K562 (cell line): ENCODE results near the gene MAP2K3. TPM values are rescaled to one million over a fixed set of nuclear protein-coding genes. Genes with fewer than 3 reads are reported as not detected.
A peak's percentile ranks its signal among the peaks of the same experiment; 100 is the strongest.

ENCODE experiments used
- ATAC-seq: fragments of 200-7000 bp; cut with Tn5 transposase; 3 replicates; pipeline ENCODE4 v1.9.1; 2020; ENCODE audit warnings: moderate library complexity
- BruUV-seq: library from RNA; stranded (reverse); fragments of 400-500 nt; replicated peaks from 2 replicates; lab custom pipeline; 2021; lab: Mats Ljungman, UMichigan
- CTCF ChIA-PET: fragments of 300-600 bp; formaldehyde crosslinking; extraction: SDS; loops from one replicate; lab custom pipeline; 2021; ENCODE audit warnings: low intra/inter-chr PET ratio; lab: Yijun Ruan, JAX
- POLR2A ChIA-PET: fragments of 300-600, 350-650 bp; sonication (Branson Sonifier 250); formaldehyde crosslinking; extraction: SDS; loops from one replicate; lab custom pipeline; 2021; ENCODE audit warnings: antibody characterized with exemption, inconsistent platforms; lab: Yijun Ruan, JAX
- DNase-seq, 4 experiments: peaks; one replicate each; pipeline versions ENCODE4 v3.0.0 to v3.0.0-alpha.2; 2011 to 2018; ENCODE audit warnings: low spot score in 3 of 4, mixed read lengths in 3 of 4; ENCODE audit errors: extremely low read depth in 1 of 4
- FAIRE-seq: peaks from 2 replicates; lab custom pipeline; 2011; peaks lifted over from hg19 to GRCh38; lab: Jason Lieb, UNC
- H2AFZ ChIP-seq: 2 replicates; pipeline ENCODE4 v1.6.0; 2011; ENCODE audit warnings: low read depth, low read length, control low read depth, inconsistent platforms
- H3K27ac ChIP-seq: fragments of 200-600 bp; 3 replicates; pipeline ENCODE4 v1.8.0; 2011; ENCODE audit warnings: low read depth, mild to moderate bottlenecking, control low read depth, inconsistent platforms, low read length, moderate library complexity, mixed read lengths; ENCODE audit errors: extremely low read depth
- H3K27me3 ChIP-seq, 2 experiments: fragments of 300-600 bp in 1 of 2; 2 replicates in 1 of 2; 3 replicates in 1 of 2; pipeline versions ENCODE4 v1.6.0 to v1.8.0; 2011; ENCODE audit warnings: inconsistent platforms in 2 of 2, low read length in 2 of 2, mild to moderate bottlenecking in 1 of 2, mixed read lengths in 1 of 2, moderate library complexity in 1 of 2; ENCODE audit not compliant: control insufficient read depth in 2 of 2, insufficient read depth in 2 of 2
- H3K36me3 ChIP-seq: fragments of 300-600 bp; 3 replicates; pipeline ENCODE4 v1.8.0; 2011; ENCODE audit warnings: mild to moderate bottlenecking, low read length, inconsistent platforms; ENCODE audit not compliant: control insufficient read depth, insufficient read depth
- H3K4me1 ChIP-seq, 2 experiments: fragments of 200-600 bp in 1 of 2; replicated peaks in 1 of 2; 2 replicates in 1 of 2; 3 replicates in 1 of 2; pipeline versions ENCODE4 v1.5.1 to v1.8.0; 2011; ENCODE audit warnings: inconsistent platforms in 2 of 2, low read length in 2 of 2, mild to moderate bottlenecking in 1 of 2, mixed read lengths in 1 of 2, moderate library complexity in 1 of 2; ENCODE audit not compliant: control insufficient read depth in 2 of 2, insufficient read depth in 2 of 2
- H3K4me2 ChIP-seq: 2 replicates; pipeline ENCODE4 v1.6.1; 2011; ENCODE audit warnings: low read length, control low read depth, inconsistent platforms, mixed read lengths; ENCODE audit not compliant: insufficient read depth
- H3K4me3 ChIP-seq: fragments of 200-600 bp; sonication (generic), shearing (Covaris generic); 2 replicates; pipeline ENCODE4 v1.5.1; 2016; ENCODE audit warnings: control low read depth, inconsistent platforms
- H3K79me2 ChIP-seq: fragments of 200-600 bp; 3 replicates; pipeline ENCODE4 v1.8.0; 2011; ENCODE audit warnings: low read length, inconsistent platforms; ENCODE audit not compliant: control insufficient read depth, insufficient read depth
- H3K9ac ChIP-seq, 2 experiments: 2 replicates each; pipeline versions ENCODE4 v1.6.0 to v1.6.1; 2011; ENCODE audit warnings: low read depth in 2 of 2, low read length in 2 of 2, control low read depth in 1 of 2, inconsistent platforms in 1 of 2, mild to moderate bottlenecking in 1 of 2, mixed read lengths in 1 of 2; ENCODE audit not compliant: insufficient read depth in 1 of 2
- H3K9me1 ChIP-seq: one replicate; pipeline ENCODE4 v1.6.0; 2011; ENCODE audit warnings: inconsistent platforms, mild to moderate bottlenecking, low read length, moderate library complexity; ENCODE audit not compliant: control insufficient read depth, insufficient read depth
- H3K9me3 ChIP-seq: replicated peaks from 2 replicates; pipeline ENCODE4 v1.5.1; 2011; ENCODE audit warnings: low read depth, low read length, inconsistent platforms; ENCODE audit not compliant: control insufficient read depth, insufficient read depth
- H4K20me1 ChIP-seq: replicated peaks from 2 replicates; pipeline ENCODE4 v1.6.1; 2011; ENCODE audit warnings: low read length, inconsistent platforms, mixed read lengths; ENCODE audit not compliant: control insufficient read depth, insufficient read depth
- CGGBP1 ChIP-seq: fragments of 250-450 bp; sonication (Bioruptor Pico); IDR thresholded peaks from 2 replicates; pipeline ENCODE4 v1.9.0; 2021; ENCODE audit warnings: mild to moderate bottlenecking
- POLR2G ChIP-seq: fragments of 200-400 bp; formaldehyde crosslinking; IDR thresholded peaks from 2 replicates; pipeline ENCODE4 v1.6.1; 2017; ENCODE audit warnings: low read depth, mild to moderate bottlenecking, antibody characterized with exemption, low read length, moderate library complexity
- ZNF146 ChIP-seq: IDR thresholded peaks from one replicate; pipeline ENCODE4 v1.6.1; 2018; ENCODE audit warnings: missing compliant biosample characterization; ENCODE audit not compliant: unreplicated experiment
- WGBS: fragments of 100-300 bp; shearing (Covaris generic); methylation state at CpG from one replicate; pipeline ENCODE4 v1.1.6; 2016; ENCODE audit warnings: low coverage, mixed read lengths; ENCODE audit not compliant: insufficient coverage; ENCODE audit errors: missing lambda C conversion rate; 5-methylcytosine and 5-hydroxymethylcytosine counted together
- in situ Hi-C: fragments of 300-500 bp; cut with MboI; formaldehyde crosslinking; loops from 4 replicates; pipeline ENCODE4 v1.15.0; 2018; ENCODE audit warnings: inconsistent platforms, mixed read lengths
- intact Hi-C: fragments of 100-400 bp; cut with micrococcal nuclease; formaldehyde crosslinking; loops from 2 replicates; pipeline ENCODE4 v1.14.2; 2022
- polyA plus RNA-seq, 8 experiments: library from polyadenylated mRNA; depleted of rRNA in 4 of 8; stranded (reverse) in 5 of 8; unstranded in 3 of 8; fragments of >200 nt; fragmentation: Nextera tagmentation in 2 of 8; fragmentation: Illumina TruSeq in 1 of 8; extraction: Ambion mirVana in 2 of 8; extraction: Trizol in 1 of 8; gene quantifications; 2 replicates each; pipeline versions ENCODE4 v1.2.1 to v1.2.3, GENCODE V29; 2011 to 2014; ENCODE audit warnings: inconsistent platforms in 1 of 8, missing spikeins in 1 of 8
- total RNA-seq, 7 experiments: library from RNA; depleted of rRNA in 6 of 7; stranded (reverse); fragments of >200 nt in 6 of 7; fragmentation: Illumina TruSeq in 2 of 7; extraction: Trizol in 2 of 7; gene quantifications; 2 replicates each; pipeline versions ENCODE4 v1.2.1 to v1.2.3, GENCODE V29; 2011 to 2021; ENCODE audit warnings: low replicate concordance in 1 of 7

MAP2K3 gene
- total and polyA plus RNA-seq, 9 of the 15 experiments (the other 6 are each of a cell fraction or from before 2014, with no cell fraction given) = 0.18 to 14.8 (median 3.5) TPM

DNA sequence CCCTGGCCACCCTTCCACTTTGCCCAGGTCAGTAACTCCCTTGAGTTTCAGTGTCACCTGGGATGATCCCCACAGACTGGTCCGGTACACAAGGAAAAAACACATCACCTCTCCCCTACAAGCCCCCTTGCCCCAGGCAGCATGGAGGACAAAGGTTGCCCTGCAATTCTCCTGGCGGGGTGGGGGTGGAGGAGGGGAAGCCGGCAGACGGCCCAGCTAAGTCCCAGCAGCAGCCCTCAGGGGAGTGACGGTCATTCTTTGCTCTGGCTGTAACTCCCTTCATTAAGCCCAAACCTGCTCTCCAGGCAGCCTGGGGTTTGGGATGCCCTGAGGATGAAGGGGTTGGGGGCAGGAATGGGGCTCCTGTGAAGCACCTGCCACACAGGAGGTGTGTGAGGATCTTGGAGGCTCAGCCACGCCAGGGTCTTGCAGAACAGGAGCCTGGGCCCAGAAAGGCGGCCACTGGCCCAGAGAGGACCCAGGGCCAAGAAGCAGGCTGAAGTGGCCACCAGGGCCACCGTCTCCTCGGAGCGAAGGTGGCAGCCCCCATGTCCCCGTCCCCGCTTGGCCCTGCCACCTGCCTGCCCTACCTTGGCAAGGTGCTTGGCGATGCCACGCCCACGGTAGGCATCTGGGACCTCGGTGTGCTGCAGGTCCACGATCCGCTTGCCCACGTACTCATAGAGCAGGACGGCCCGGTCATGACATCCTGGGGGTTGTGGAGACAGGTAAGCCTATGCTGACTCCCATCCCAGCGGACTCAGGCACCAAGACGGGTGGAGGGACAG is 40.8 kb upstream of the MAP2K3 start:
- no peaks in the 10 kb centered on the region for H3K36me3 ChIP-seq
- H3K79me2 ChIP-seq = no peaks in the 10 kb centered on the region
- H3K9me1 ChIP-seq = peaks cover 4% of the 10 kb centered on the region
- ATAC-seq = no peak
- no peak overlapping the region for H3K27ac ChIP-seq
- TF ChIP-seq ZNF146 (CRISPR knock-in tag) (no peak), POLR2G (0 out of 2 replicates have a peak, but pooled peaks have one; percentile 28)
- in situ Hi-C loops (no loop called here), intact Hi-C loops (no loop called here)
- H4K20me1 ChIP-seq = peaks cover 6% of the 10 kb centered on the region
- H3K9me3 ChIP-seq = no peaks in the 10 kb centered on the region
- no peak overlapping the region for H2AFZ ChIP-seq
- POLR2A ChIA-PET = no interaction called here
- WGBS = 69% methylated on average over 12 of the region's 23 CpGs
- no peak for FAIRE-seq
- no peak overlapping the region for H3K4me2 ChIP-seq
- H3K9ac ChIP-seq = no peak overlapping the region
- peaks cover 2 to 12% of the 10 kb centered on the region in 2 experiments; a peak in 2 of 5 replicates for H3K4me1 ChIP-seq
- CTCF ChIA-PET = no interaction called here
- no peaks in the 10 kb centered on the region for H3K27me3 ChIP-seq
- BruUV-seq = no TSS peak
- H3K4me3 ChIP-seq = no peak overlapping the region
- DNase-seq = no peak

GRCh38 chr17:21245639-21246084 is 38.8 kb upstream of the MAP2K3 start:
- Histone ChIP-seq H3K36me3 (no peaks in the 10 kb centered on the region), H3K4me1 (peaks cover 0 to 3% of the 10 kb centered on the region in 2 experiments; a peak in 2 of 5 replicates), H3K27me3 (no peaks in the 10 kb centered on the region), H2AFZ (no peak overlapping the region), H3K9ac (peak overlapping the region in 1 of 2 experiments; percentile 28; a peak in 1 of 4 replicates), H3K9me1 (peaks cover 4% of the 10 kb centered on the region), H3K4me2 (no peak overlapping the region), H3K27ac (no peak overlapping the region), H3K4me3 (no peak overlapping the region), H4K20me1 (peaks cover 10% of the 10 kb centered on the region), H3K9me3 (no peaks in the 10 kb centered on the region), H3K79me2 (no peaks in the 10 kb centered on the region)
- in situ Hi-C loops (no loop called here), intact Hi-C loops (no loop called here)
- WGBS = 90% methylated on average over 4 of the region's 9 CpGs
- FAIRE-seq (no peak), DNase-seq (no peak), ATAC-seq (no peak)
- POLR2A ChIA-PET = no interaction called here
- TF ChIP-seq CGGBP1 (CRISPR knock-in tag) (no peak), POLR2G (0 out of 2 replicates have a peak, but pooled peaks have one; percentile 38)
- CTCF ChIA-PET = no interaction called here
- BruUV-seq = no TSS peak
